A549 (cell line): ENCODE data around the gene HMCN1.

Experiments
- MAFK ChIP-seq: fragments of 450-650 bp; IDR thresholded peaks from 2 replicates; pipeline ENCODE4 v1.6.1; 2014; ENCODE audit not compliant: partially characterized antibody
- POLR2A ChIP-seq: IDR thresholded peaks from 2 replicates; pipeline ENCODE4 v1.6.1; 2012; ENCODE audit warnings: mild to moderate bottlenecking, low read length

DNA sequence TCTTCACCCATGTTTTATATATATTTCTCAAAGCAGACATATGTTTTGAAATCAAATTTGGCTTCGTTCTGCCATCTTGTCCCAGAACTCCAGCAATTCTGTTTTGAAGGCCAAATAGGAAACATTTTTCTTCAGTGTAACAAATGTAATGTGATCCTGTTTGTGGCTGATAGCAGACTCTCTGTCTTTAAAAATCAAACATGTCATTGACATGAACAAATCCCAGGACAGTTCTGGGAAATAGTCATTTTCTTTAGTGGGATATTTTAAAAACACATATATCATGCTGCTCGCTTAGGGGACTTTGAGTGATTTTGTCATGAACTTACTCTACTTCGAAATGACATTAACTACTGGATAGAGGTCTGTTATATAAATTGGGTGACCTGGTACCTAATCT is 51.4 kb downstream of the HMCN1 start:
- TF ChIP-seq MAFK (no peak), POLR2A (no peak)
